Smooth muscle cell (in vitro differentiated cells): ENCODE measurements around the gene RTKN2. TPM values are rescaled to one million over a fixed set of nuclear protein-coding genes. Genes with fewer than 3 reads are reported as not detected.

Experiments used
- DNase-seq: peaks from one replicate; lab custom pipeline; 2025; ENCODE audit not compliant: unreplicated experiment; lab: John Stamatoyannopoulos, UW
- H2AFZ ChIP-seq: fragments of 200-600 bp; sonication (generic); 2 replicates; pipeline ENCODE4 v1.6.0; 2016; ENCODE audit warnings: antibody characterized with exemption, low read depth, mild to moderate bottlenecking
- H3F3A ChIP-seq: fragments of 200-600 bp; sonication (generic); 2 replicates; pipeline ENCODE4 v1.6.0; 2017; ENCODE audit warnings: antibody characterized with exemption, low read depth
- H3K27ac ChIP-seq: fragments of 200-600 bp; sonication (generic); 2 replicates; pipeline ENCODE4 v1.5.1; 2016; ENCODE audit warnings: low read depth, mild to moderate bottlenecking
- H3K27me3 ChIP-seq: fragments of 200-600 bp; sonication (generic); 2 replicates; pipeline ENCODE4 v1.6.1; 2016; ENCODE audit warnings: low read depth, mild to moderate bottlenecking
- H3K36me3 ChIP-seq: fragments of 200-600 bp; sonication (generic); 2 replicates; pipeline ENCODE4 v1.5.1; 2016; ENCODE audit warnings: low read depth
- H3K4me1 ChIP-seq: fragments of 200-600 bp; sonication (generic); 2 replicates; pipeline ENCODE4 v1.5.1; 2016; ENCODE audit warnings: low read depth
- H3K4me2 ChIP-seq: fragments of 200-600 bp; sonication (generic); 2 replicates; pipeline ENCODE4 v1.6.0; 2016; ENCODE audit warnings: mild to moderate bottlenecking
- H3K4me3 ChIP-seq: fragments of 200-600 bp; sonication (generic); 2 replicates; pipeline ENCODE4 v1.5.1; 2016; ENCODE audit warnings: mild to moderate bottlenecking
- H3K79me2 ChIP-seq: fragments of 200-600 bp; sonication (generic); 2 replicates; pipeline ENCODE4 v1.6.0; 2016; ENCODE audit warnings: low read depth, mild to moderate bottlenecking
- H3K9ac ChIP-seq: fragments of 200-600 bp; sonication (generic); 2 replicates; pipeline ENCODE4 v1.6.0; 2016; ENCODE audit warnings: low read depth
- H3K9me3 ChIP-seq: fragments of 200-600 bp; sonication (generic); replicated peaks from 2 replicates; pipeline ENCODE4 v1.5.1; 2016; ENCODE audit warnings: low read depth
- H4K20me1 ChIP-seq: fragments of 200-600 bp; sonication (generic); 2 replicates; pipeline ENCODE4 v1.6.0; 2016; ENCODE audit warnings: low read depth
- CTCF ChIP-seq: fragments of 200-600 bp; sonication (generic); IDR thresholded peaks from 2 replicates; pipeline ENCODE4 v1.5.1; 2017; ENCODE audit warnings: borderline replicate concordance, mild to moderate bottlenecking, antibody characterized with exemption; ENCODE audit not compliant: insufficient read depth, poor library complexity, severe bottlenecking
- WGBS: methylation state at CpG from one replicate; pipeline ENCODE4 v1.1.7; 2016; ENCODE audit warnings: low lambda C conversion rate; 5-methylcytosine and 5-hydroxymethylcytosine counted together
- polyA plus RNA-seq: library from polyadenylated mRNA; unstranded; fragments of >200 nt; fragmentation: Nextera tagmentation; extraction: Ambion mirVana; gene quantifications from 2 replicates; pipeline ENCODE4 v1.2.1, GENCODE V29; 2016
- total RNA-seq: library from RNA; depleted of rRNA; stranded (reverse); fragments of >200 nt; gene quantifications from 2 replicates; pipeline ENCODE4 v1.2.3, GENCODE V29; 2014

Gene RTKN2
- total and polyA plus RNA-seq, 2 experiments from 2014 or later = 1.6 to 4.9 TPM

- DNase-seq = no peak
- no peaks in the 10 kb centered on the region for H4K20me1 ChIP-seq
- no peak overlapping the region for H3K4me3 ChIP-seq
- peaks cover 17% of the 10 kb centered on the region for H3K4me1 ChIP-seq
- no peak overlapping the region for H2AFZ ChIP-seq
- H3K9me3 ChIP-seq = no peaks in the 10 kb centered on the region
- peaks cover 10% of the 10 kb centered on the region for H3K79me2 ChIP-seq
- H3F3A ChIP-seq = no peaks in the 10 kb centered on the region
- H3K9ac ChIP-seq = no peak overlapping the region
- H3K36me3 ChIP-seq = no peaks in the 10 kb centered on the region
- H3K4me2 ChIP-seq = no peak overlapping the region
- no peak for TF ChIP-seq CTCF
- H3K27ac ChIP-seq = peak overlapping the region; percentile 19
- H3K27me3 ChIP-seq = no peaks in the 10 kb centered on the region
Measured at GRCh38 chr10:62261666-62262065, 7.0 kb downstream of the RTKN2 start.

- no peak for TF ChIP-seq CTCF
- no peaks in the 10 kb centered on the region for H3F3A ChIP-seq
- H3K4me2 ChIP-seq = no peak overlapping the region
- no peak for DNase-seq
- H3K9ac ChIP-seq = no peak overlapping the region
- H3K4me1 ChIP-seq = peaks cover 2% of the 10 kb centered on the region
- H3K27ac ChIP-seq = no peak overlapping the region
- no peaks in the 10 kb centered on the region for H3K36me3 ChIP-seq
- H3K9me3 ChIP-seq = no peaks in the 10 kb centered on the region
- no peak overlapping the region for H3K4me3 ChIP-seq
- WGBS = 97% methylated on average over 1 of the region's 1 CpG
- peaks cover 7% of the 10 kb centered on the region for H3K79me2 ChIP-seq
- no peak overlapping the region for H2AFZ ChIP-seq
- no peaks in the 10 kb centered on the region for H4K20me1 ChIP-seq
- no peaks in the 10 kb centered on the region for H3K27me3 ChIP-seq
Measured at GRCh38 chr10:62259998-62260397, 8.6 kb downstream of the RTKN2 start.

GRCh38 chr10:62259456-62259855 lies 9.2 kb downstream of the RTKN2 start:
- no peaks in the 10 kb centered on the region for H3K27me3 ChIP-seq

More at GRCh38 chr10:62259456-62259855, 9.2 kb downstream of the RTKN2 start:
- H3K4me2 ChIP-seq = no peak overlapping the region
- no peaks in the 10 kb centered on the region for H3K4me1 ChIP-seq
- H3F3A ChIP-seq = no peaks in the 10 kb centered on the region
- no peak overlapping the region for H3K4me3 ChIP-seq
- no peaks in the 10 kb centered on the region for H3K9me3 ChIP-seq
- peaks cover 7% of the 10 kb centered on the region for H3K79me2 ChIP-seq
- 88% methylated on average over 4 of the region's 4 CpGs for WGBS
- H3K27ac ChIP-seq = peak overlapping the region; percentile 28
- no peak overlapping the region for H3K9ac ChIP-seq
- TF ChIP-seq CTCF = no peak
- DNase-seq = no peak
- no peaks in the 10 kb centered on the region for H3K36me3 ChIP-seq
- no peak overlapping the region for H2AFZ ChIP-seq
- H4K20me1 ChIP-seq = no peaks in the 10 kb centered on the region
